Body of pancreas (tissue), 4 donors: Measurements from ENCODE around the gene SHISA7.
"Not testable (repeated sequence)": the region's sequence is repeated elsewhere in the genome, so short reads cannot be mapped to it uniquely, and the experiment has no call there.

Experiments used
- POLR2A ChIP-seq, 3 donors: fragments of 450-650 bp; IDR thresholded peaks; one replicate each; pipeline ENCODE4 v1.6.1; 2016; ENCODE audit warnings: antibody characterized with exemption in 3 of 3, mild to moderate bottlenecking in 2 of 3
- TF ChIP-seq, protein P1 (sequence below), 7 experiments: fragments of 450-650 bp in 4 of 7; fragments of 200-600 bp in 3 of 7; sonication (generic) in 3 of 7; IDR thresholded peaks; one replicate each; pipeline ENCODE4 v1.5.1; 2016 to 2019; ENCODE audit warnings: antibody characterized with exemption in 7 of 7

DNA sequence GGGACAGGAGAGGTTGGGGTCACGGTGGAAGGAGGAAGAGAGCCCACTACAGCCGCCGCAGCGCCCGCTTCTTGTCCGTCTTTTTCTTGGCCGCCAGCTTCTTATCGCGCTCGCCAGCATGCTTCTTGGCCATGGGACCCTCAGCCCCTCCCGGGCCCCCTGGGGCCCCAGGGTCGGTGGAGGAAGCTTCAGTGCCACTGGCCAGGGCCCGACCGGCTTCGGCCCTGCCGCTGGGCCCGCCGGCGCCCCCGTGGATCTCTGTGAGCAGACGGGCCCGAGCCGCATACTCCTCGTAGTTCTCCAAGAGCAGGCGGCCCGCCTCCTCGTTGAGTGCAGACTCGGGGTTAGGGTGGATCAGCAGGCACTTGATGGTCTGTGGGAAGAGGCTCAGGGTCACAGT lies 41.7 kb downstream of the SHISA7 start:
- TF ChIP-seq, protein P1, sequence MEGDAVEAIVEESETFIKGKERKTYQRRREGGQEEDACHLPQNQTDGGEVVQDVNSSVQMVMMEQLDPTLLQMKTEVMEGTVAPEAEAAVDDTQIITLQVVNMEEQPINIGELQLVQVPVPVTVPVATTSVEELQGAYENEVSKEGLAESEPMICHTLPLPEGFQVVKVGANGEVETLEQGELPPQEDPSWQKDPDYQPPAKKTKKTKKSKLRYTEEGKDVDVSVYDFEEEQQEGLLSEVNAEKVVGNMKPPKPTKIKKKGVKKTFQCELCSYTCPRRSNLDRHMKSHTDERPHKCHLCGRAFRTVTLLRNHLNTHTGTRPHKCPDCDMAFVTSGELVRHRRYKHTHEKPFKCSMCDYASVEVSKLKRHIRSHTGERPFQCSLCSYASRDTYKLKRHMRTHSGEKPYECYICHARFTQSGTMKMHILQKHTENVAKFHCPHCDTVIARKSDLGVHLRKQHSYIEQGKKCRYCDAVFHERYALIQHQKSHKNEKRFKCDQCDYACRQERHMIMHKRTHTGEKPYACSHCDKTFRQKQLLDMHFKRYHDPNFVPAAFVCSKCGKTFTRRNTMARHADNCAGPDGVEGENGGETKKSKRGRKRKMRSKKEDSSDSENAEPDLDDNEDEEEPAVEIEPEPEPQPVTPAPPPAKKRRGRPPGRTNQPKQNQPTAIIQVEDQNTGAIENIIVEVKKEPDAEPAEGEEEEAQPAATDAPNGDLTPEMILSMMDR (IDR thresholded peaks at IDR 0.05): not testable (repeated sequence)
- TF ChIP-seq POLR2A (IDR thresholded peaks at IDR 0.05): not testable (repeated sequence)
